NK-92 (cell line): ENCODE results near the gene AGPAT4.

Source experiments
- DNase-seq: peaks from one replicate; lab custom pipeline; 2025; ENCODE audit not compliant: unreplicated experiment; lab: John Stamatoyannopoulos, UW

Gene AGPAT4

DNA sequence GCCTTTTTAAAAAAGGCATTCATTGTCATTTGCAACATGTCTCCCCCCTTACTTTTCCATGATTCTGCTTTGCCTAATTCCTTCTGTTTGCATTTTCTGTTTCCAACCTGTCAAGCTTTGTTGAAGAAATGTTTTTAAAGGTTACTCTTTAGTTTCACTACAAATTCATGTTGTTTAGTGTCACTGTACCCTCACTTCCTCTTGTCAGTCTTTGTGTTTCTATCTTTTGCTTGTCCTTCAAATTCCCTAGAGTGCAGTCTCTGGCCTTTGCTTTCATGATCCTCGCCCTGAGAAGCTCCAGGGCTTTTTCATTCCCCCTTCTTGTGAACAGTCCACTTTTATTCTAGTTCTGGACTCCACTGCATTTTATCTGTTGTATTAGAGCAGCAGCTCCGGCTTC is 191.6 kb downstream of the AGPAT4 start:
- no peak for DNase-seq

- no peak for DNase-seq
Observed at GRCh38 chr6:161080263-161080970, 193.4 kb downstream of the AGPAT4 start.
